SK-N-MC (cell line): ENCODE results near the gene GPR17.

Experiments used
- DNase-seq: peaks from one replicate; pipeline ENCODE4 v3.0.0-alpha.2; 2011; ENCODE audit warnings: low read depth, low spot score
- H3K27ac ChIP-seq: fragments of 200-600 bp; sonication (generic); 2 replicates; pipeline ENCODE4 v1.5.1; 2016; ENCODE audit warnings: mixed run types
- H3K36me3 ChIP-seq: fragments of 200-600 bp; sonication (generic); 2 replicates; pipeline ENCODE4 v1.6.1; 2017; ENCODE audit warnings: antibody characterized with exemption, low read length, mixed read lengths; ENCODE audit not compliant: insufficient read depth
- H3K4me3 ChIP-seq: fragments of 200-600 bp; sonication (generic); 2 replicates; pipeline ENCODE4 v1.5.1; 2016
- H3K9ac ChIP-seq: fragments of 200-600 bp; sonication (generic); 2 replicates; pipeline ENCODE4 v1.8.0; 2017; ENCODE audit warnings: mixed run types, mixed read lengths; ENCODE audit not compliant: insufficient read length
- H3K9me3 ChIP-seq: fragments of 200-600 bp; sonication (generic); 2 replicates; pipeline ENCODE4 v1.6.1; 2017; ENCODE audit warnings: low read depth, mild to moderate bottlenecking, antibody characterized with exemption, low read length, moderate library complexity, mixed read lengths
- EZH2 ChIP-seq: fragments of 200-600 bp; sonication (generic); IDR thresholded peaks from one replicate; pipeline ENCODE4 v1.6.1; 2017; ENCODE audit warnings: antibody characterized with exemption
- FOXP2 ChIP-seq: optimal IDR thresholded peaks from 2 replicates; pipeline ENCODE3; 2011; ENCODE audit warnings: mild to moderate bottlenecking, moderate library complexity; ENCODE audit not compliant: insufficient read depth; ENCODE audit errors: extremely low read length, control extremely low read depth
- POLR2AphosphoS5 ChIP-seq: IDR thresholded peaks from 2 replicates; pipeline ENCODE4 v1.6.1; 2012; ENCODE audit warnings: mild to moderate bottlenecking, low read depth, low read length, borderline replicate concordance

The GPR17 gene

DNA sequence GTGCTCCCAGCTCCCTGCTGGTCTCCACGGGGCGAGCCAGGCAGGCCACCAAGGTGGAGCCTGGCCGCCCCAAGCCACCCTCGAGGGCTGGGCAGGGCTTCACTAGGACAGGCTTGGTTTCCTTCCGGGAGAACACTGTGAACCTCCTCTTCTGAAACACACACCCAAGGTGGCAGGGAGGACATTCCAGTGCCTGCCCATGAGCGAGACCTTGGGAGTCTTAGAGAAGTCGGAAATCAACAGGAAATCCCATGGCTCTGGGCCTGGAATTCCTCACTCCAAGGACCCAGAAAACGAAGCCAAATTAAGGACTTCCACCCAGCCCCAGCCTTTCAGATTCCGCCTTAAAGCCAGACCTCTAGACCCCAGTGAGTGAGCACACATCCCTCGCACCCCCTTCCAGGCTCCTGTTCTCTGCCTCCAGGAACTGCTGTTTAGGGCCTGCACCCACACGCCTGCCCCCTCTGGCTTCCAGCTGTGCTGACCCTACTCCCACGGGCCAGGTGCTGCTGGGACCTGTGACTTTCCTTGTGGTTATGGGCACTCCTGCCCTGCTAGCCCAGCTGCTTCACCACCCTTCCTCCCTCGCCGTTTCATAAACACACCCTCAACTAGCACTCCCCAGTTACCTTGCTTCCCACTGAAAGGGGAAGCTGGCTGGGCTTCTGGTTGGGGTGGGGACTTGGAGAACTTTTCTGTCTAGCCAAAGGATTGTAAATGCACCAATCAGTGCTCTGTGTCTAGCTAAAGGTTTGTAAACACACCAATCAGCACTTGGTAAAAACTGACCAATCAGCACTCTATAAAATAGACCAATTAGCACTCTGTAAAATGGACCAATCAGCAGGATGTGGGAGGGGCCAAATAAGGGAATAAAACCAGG lies 13.7 kb downstream of the GPR17 start:
- Histone ChIP-seq H3K9ac (no peak overlapping the region), H3K9me3 (no peaks in the 10 kb centered on the region), H3K27ac (no peak overlapping the region), H3K36me3 (no peaks in the 10 kb centered on the region), H3K4me3 (no peak overlapping the region)
- no peak for TF ChIP-seq FOXP2
- no peak for TF ChIP-seq POLR2AphosphoS5
- TF ChIP-seq EZH2 = no peak
- DNase-seq = no peak

DNA sequence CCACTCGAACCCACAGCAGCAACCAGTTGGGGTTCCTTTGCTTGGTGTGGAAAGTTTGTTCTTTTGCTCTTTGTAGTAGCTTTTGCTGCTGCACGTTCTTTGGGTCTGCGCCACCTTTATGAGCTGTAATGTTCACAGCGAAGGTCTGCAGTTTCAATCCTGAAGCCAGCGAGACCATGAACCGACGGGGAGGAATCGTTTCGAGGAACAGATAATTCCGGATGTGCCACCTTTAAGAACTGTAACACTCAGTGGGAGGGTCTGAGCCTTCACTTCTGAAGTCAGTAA lies 14.3 kb downstream of the GPR17 start:
- Histone ChIP-seq H3K36me3 (no peaks in the 10 kb centered on the region), H3K9ac (no peak overlapping the region), H3K9me3 (no peaks in the 10 kb centered on the region), H3K27ac (no peak overlapping the region), H3K4me3 (no peak overlapping the region)
- no peak for DNase-seq
- no peak for TF ChIP-seq FOXP2

DNA sequence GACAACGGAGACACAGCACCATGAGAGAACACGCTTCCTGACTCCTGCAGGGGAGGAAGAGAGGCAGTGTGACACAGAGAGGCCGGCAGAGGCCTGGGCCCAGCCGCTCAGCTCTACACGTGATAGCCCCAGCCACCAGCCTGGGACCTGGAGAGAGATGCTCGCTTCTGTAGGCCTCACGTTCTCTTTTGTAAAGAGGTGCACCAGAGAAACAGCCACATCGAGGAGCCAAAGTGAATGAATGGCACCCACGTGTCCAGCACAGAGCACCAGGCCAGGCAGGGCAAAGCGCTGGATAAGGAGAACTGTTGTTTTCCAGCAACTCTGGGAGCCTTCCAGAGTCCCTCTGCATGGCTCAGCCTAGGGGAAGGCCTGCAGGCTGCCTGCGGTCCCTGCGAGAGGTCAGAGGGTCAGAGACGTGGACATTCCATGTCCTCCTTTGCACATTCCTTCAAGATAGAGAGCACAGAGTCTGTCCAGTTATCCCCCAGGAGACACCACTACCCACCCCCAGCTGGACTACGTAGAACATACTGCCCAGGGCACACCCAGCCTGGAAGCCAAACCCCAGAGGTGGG lies 15.2 kb downstream of the GPR17 start:
- no peak for TF ChIP-seq EZH2
- no peak for TF ChIP-seq FOXP2
- TF ChIP-seq POLR2AphosphoS5 = no peak
- Histone ChIP-seq H3K9ac (no peak overlapping the region), H3K27ac (no peak overlapping the region)

DNA sequence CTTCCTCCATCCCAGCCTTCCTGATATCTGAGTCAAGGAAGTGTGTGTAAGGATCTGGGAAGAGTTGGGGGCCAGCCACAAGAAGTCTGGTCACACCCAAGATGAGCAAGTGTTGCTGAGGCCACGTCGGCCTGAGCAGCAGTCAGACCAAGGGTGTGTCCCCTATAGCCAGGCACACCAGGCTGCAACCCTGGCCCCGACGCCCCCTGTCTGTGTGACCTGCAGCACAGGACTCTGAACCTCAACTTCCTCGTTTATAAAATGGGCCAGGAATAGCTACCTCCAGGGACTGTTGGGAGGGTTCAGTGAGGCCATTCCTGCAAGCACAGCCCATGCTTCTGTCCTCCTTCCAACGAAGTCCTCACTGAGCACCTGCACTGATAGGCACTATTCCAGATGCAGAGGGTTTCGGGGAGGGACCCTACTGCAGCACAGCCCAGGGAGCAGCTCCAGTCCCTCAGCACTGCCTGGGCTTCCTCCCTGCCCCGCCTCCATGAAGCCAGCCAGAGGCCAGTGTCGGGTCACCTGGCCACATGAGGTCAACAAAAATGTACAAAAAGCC lies 16.1 kb downstream of the GPR17 start:
- Histone ChIP-seq H3K4me3 (no peak overlapping the region), H3K36me3 (no peaks in the 10 kb centered on the region), H3K9ac (no peak overlapping the region), H3K9me3 (no peaks in the 10 kb centered on the region), H3K27ac (no peak overlapping the region)
- TF ChIP-seq FOXP2 = no peak
- no peak for TF ChIP-seq EZH2
- TF ChIP-seq POLR2AphosphoS5 = no peak
- no peak for DNase-seq

More for the DNA sequence above, 15.2 kb downstream of the GPR17 start:
- no peak for DNase-seq
- H3K36me3 ChIP-seq = no peaks in the 10 kb centered on the region
- H3K4me3 ChIP-seq = no peak overlapping the region
- no peaks in the 10 kb centered on the region for H3K9me3 ChIP-seq

DNA sequence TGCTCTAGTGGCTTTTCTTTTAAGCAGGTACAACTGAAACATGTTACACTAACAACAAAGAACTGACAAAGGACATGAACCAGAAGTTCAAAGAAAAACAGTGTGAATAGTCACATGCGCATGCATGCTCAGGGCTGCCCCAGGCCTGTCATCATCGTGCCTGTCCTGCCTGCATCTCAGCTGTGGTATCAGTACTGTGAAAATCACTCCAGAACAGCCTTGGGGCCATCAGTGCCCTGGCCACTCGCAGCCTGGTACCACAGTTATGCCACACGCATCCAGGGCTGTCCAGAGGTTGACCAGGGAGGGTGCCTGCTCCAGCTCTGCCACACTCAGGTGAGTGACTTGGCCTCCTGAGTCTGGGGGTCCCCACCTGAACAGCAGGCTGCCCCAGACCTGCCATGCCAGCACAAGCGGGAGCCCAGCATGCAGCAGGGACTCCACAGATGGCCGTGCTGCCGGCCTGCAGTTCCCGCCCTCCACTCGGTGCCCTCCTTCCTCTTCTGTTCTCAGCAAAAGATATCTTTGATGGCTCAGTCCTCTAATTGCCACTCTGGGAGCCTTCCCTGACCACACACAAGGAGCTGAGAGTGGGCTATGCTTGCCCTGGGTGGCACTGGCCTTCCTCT lies 17.1 kb downstream of the GPR17 start:
- DNase-seq = no peak
- H3K27ac ChIP-seq = no peak overlapping the region
- no peak for TF ChIP-seq POLR2AphosphoS5
- no peak for TF ChIP-seq EZH2
- TF ChIP-seq FOXP2 = no peak
- no peaks in the 10 kb centered on the region for H3K36me3 ChIP-seq
- H3K9ac ChIP-seq = no peak overlapping the region
- no peaks in the 10 kb centered on the region for H3K9me3 ChIP-seq
- H3K4me3 ChIP-seq = no peak overlapping the region

DNA sequence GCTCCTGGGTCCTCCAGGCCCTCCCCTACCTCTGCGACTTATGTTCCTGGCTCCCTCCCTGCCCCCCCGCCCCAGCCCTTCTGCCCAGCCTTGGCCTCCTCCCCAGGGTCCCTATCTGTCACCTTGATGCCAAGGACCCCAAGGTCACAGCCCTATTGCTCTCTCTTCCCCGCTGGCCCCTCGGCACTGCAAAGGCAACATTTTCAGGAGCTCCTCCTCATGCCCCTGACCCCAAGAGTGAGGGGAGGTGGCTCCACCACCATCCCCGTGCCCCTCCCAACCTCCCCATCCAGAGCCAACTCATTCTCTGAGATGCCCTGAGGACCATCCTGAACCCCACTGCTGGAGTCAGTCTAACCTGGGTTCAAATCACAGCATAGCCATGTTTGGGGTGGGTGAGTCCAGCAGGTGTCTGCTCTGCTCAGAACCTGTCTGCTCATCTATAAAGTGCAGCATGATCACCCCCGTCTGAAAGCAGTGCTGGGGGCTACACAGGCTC lies 17.7 kb downstream of the GPR17 start:
- H3K36me3 ChIP-seq = no peaks in the 10 kb centered on the region
- no peak for DNase-seq
- H3K4me3 ChIP-seq = no peak overlapping the region
- no peaks in the 10 kb centered on the region for H3K9me3 ChIP-seq
- no peak overlapping the region for H3K27ac ChIP-seq
- H3K9ac ChIP-seq = no peak overlapping the region
- TF ChIP-seq FOXP2 = no peak
- TF ChIP-seq POLR2AphosphoS5 = no peak
- no peak for TF ChIP-seq EZH2

DNA sequence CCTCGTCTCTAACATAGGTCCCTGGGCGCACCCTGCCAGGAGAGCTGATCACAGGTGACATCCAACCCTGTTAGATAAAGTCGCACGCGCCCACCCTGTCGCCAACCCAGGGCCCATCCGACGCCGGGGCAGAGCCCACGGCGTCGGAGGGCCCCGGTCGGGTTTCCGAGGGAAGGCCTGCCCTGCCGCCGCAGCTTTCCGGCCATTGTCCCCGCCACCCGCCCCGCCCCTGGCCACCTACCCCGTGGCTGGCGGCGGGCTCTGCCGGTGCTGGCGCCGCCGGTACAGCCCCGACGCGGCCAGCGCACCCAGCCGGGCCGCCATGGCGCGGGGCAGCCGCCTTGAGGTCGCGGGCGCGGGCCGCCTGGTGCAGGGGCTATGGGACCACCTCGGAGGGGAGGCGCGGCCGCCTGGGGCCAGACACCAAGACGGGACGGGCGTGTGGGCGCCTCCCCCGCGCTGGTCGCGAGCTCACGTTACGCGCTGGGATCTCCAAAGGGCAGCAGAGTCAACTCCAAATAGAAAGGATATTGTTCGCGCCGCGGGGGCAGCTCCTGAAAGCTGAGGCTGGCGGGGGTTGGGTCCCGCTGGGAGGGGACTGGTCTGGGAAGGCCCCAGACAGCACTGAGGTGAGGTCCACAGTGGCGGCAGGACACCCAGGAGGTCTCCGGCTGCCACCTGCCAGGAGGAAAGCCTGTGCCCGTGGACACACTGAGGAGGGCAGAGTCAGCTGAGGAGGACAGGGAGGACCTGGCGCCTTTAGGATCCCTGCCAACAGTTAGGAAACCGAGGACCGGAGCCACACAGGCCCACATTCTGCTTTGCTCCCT lies 18.3 kb downstream of the GPR17 start:
- Histone ChIP-seq H3K9me3 (no peaks in the 10 kb centered on the region), H3K36me3 (no peaks in the 10 kb centered on the region), H3K4me3 (no peak overlapping the region), H3K27ac (no peak overlapping the region), H3K9ac (no peak overlapping the region)
- no peak for DNase-seq
- TF ChIP-seq FOXP2 (no peak), POLR2AphosphoS5 (no peak), EZH2 (no peak)

DNA sequence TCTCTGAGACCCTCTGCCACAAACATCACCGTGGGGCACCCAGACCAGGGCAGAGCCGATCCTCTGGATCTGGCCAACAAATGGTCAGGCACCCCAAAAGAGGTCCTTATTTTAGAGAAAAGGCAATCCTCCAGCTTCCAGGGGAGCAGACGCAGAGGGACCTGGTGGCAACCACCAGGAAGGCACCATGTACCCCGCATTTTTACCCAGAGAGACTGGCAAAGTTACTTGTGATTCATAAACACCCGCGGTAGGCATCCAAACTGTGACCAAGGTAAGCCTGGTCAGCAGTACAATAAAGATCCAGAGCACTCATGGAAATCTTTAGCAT lies 18.9 kb downstream of the GPR17 start:
- no peak overlapping the region for H3K9ac ChIP-seq
- no peak overlapping the region for H3K4me3 ChIP-seq
- no peaks in the 10 kb centered on the region for H3K9me3 ChIP-seq
- H3K36me3 ChIP-seq = no peaks in the 10 kb centered on the region
- no peak overlapping the region for H3K27ac ChIP-seq
- no peak for DNase-seq
- TF ChIP-seq POLR2AphosphoS5 = no peak
- no peak for TF ChIP-seq FOXP2
- no peak for TF ChIP-seq EZH2
